K562 (cell line): ENCODE data around the gene RGS17. TPM values are rescaled to one million over a fixed set of nuclear protein-coding genes. Genes with fewer than 3 reads are reported as not detected.

ENCODE experiments used
- CBFA2T3 ChIP-seq: fragments of 450-650 bp; IDR thresholded peaks from 2 replicates; pipeline ENCODE4 v1.6.1; 2017
- ETV6 ChIP-seq, 3 experiments: fragments of 150-350 bp in 1 of 3; sonication (generic) in 1 of 3; formaldehyde crosslinking in 1 of 3; IDR thresholded peaks; 2 replicates each; pipeline versions ENCODE4 v1.6.1 to v1.8.0; 2014 to 2022; ENCODE audit warnings: borderline replicate concordance in 2 of 3, low read depth in 2 of 3, antibody characterized with exemption in 1 of 3, low read length in 1 of 3, mild to moderate bottlenecking in 1 of 3, missing genetic modification reagents in 1 of 3
- FOSL1 ChIP-seq: fragments of 200-800 bp; sonication (Bioruptor generic); conservative IDR thresholded peaks from 2 replicates; pipeline ENCODE4 v1.6.1; 2016; ENCODE audit warnings: missing genetic modification characterization, missing compliant biosample characterization
- NR1H2 ChIP-seq: sonication (generic); formaldehyde crosslinking; IDR thresholded peaks from 2 replicates; pipeline ENCODE4 v1.4.0; 2020; ENCODE audit warnings: mild to moderate bottlenecking, missing genetic modification reagents
- PRMT5 ChIP-seq: sonication (generic); formaldehyde crosslinking; IDR thresholded peaks from 2 replicates; pipeline ENCODE4 v1.5.0; 2020; ENCODE audit warnings: missing genetic modification reagents
- PRPF4 ChIP-seq: fragments of 200-400 bp; formaldehyde crosslinking; IDR thresholded peaks from one replicate; pipeline ENCODE4 v1.6.1; 2017; ENCODE audit warnings: low read length, low read depth, mild to moderate bottlenecking; ENCODE audit not compliant: insufficient read depth, poor library complexity, severe bottlenecking
- PYGO2 ChIP-seq: fragments of 450-650 bp; IDR thresholded peaks from 2 replicates; pipeline ENCODE4 v1.6.1; 2016; ENCODE audit warnings: mild to moderate bottlenecking, missing genetic modification characterization, moderate library complexity, missing compliant biosample characterization
- SAFB ChIP-seq: fragments of 200-400 bp; formaldehyde crosslinking; IDR thresholded peaks from 2 replicates; pipeline ENCODE4 v1.6.1; 2017; ENCODE audit warnings: low read depth, low read length, borderline replicate concordance
- TBL1XR1 ChIP-seq, 2 experiments: IDR thresholded peaks; 2 replicates each; pipeline ENCODE4 v1.6.1; 2012; ENCODE audit warnings: improper control_type of control experiment in 2 of 2, low read length in 2 of 2, mild to moderate bottlenecking in 1 of 2
- TCFL5 ChIP-seq: fragments of 250-450 bp; sonication (Bioruptor Pico); conservative IDR thresholded peaks from 2 replicates; pipeline ENCODE4 v1.6.1; 2021; ENCODE audit warnings: mild to moderate bottlenecking, moderate library complexity, matching md5 sums
- ZNF717 ChIP-seq: fragments of 250-450 bp; sonication (Bioruptor Pico); IDR thresholded peaks from 2 replicates; pipeline ENCODE4 v1.5.0; 2021
- polyA plus RNA-seq, 8 experiments: library from polyadenylated mRNA; depleted of rRNA in 4 of 8; stranded (reverse) in 5 of 8; unstranded in 3 of 8; fragments of >200 nt; fragmentation: Nextera tagmentation in 2 of 8; fragmentation: Illumina TruSeq in 1 of 8; extraction: Ambion mirVana in 2 of 8; extraction: Trizol in 1 of 8; gene quantifications; 2 replicates each; pipeline versions ENCODE4 v1.2.1 to v1.2.3, GENCODE V29; 2011 to 2014; ENCODE audit warnings: inconsistent platforms in 1 of 8, missing spikeins in 1 of 8
- total RNA-seq, 7 experiments: library from RNA; depleted of rRNA in 6 of 7; stranded (reverse); fragments of >200 nt in 6 of 7; fragmentation: Illumina TruSeq in 2 of 7; extraction: Trizol in 2 of 7; gene quantifications; 2 replicates each; pipeline versions ENCODE4 v1.2.1 to v1.2.3, GENCODE V29; 2011 to 2021; ENCODE audit warnings: low replicate concordance in 1 of 7
- TF ChIP-seq, protein P1 (sequence below): fragments of 450-650 bp; IDR thresholded peaks from 2 replicates; pipeline ENCODE4 v1.6.1; 2016; ENCODE audit warnings: low read depth
- TF ChIP-seq, protein P2 (sequence below): fragments of 250-450 bp; sonication (Bioruptor Pico); IDR thresholded peaks from 2 replicates; pipeline ENCODE4 v1.8.0; 2022; ENCODE audit warnings: inconsistent platforms, mild to moderate bottlenecking, moderate library complexity, borderline replicate concordance
- TF ChIP-seq, protein P3 (sequence below): fragments of 250-450 bp; sonication (Bioruptor Pico); IDR thresholded peaks from 2 replicates; pipeline ENCODE4 v1.9.0; 2021; ENCODE audit warnings: mild to moderate bottlenecking
- TF ChIP-seq, protein P4 (sequence below): fragments of 200-800 bp; sonication (Bioruptor generic); IDR thresholded peaks from 2 replicates; pipeline ENCODE4 v1.6.1; 2017; ENCODE audit warnings: missing genetic modification characterization, missing compliant biosample characterization

RGS17 gene
- total and polyA plus RNA-seq, 9 of the 15 experiments (the other 6 are each of a cell fraction or from before 2014, with no cell fraction given), result 0.01 to 0.14 (median 0.08) TPM; not detected in 6

DNA sequence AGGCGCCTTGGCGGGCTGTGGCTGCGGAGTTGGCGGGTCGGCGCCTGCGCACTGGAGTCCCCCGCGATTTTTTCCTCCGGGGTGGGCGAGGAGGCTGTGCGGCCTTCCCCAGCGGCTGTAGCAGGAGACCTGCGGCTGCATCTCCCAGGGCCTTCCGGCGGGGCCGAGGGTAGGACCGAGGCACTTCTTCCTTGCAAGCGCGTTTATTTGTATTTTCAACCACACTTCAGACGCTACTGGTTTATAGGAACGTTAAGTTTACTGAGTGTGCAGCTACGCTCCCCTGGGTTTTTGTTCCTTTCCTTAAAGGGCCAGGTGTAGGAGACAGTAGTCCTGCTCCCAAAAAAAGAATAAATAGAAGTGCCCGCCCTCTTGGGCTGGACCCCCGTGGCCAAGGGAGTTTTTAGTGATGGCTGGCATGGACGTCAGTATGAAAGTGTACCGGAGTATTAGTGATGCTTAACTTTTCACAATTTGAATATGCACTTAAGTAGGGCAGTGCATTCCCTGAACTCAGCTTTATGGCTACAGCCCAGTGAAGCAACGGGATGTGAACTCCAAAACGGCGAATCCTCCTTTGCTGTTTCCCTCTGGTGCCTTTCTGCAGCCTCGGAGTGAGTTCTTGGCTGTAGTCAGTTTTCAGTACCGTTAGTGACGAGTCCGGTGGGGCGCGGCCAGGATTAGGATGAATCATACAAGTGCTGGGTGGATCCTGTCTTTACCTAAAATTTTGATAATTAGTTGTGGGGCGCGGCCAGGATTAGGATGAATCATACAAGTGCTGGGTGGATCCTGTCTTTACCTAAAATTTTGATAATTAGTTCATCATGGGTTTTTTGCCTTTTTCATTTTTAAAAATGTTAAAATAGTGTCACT lies 147.2 kb downstream of the RGS17 start (continued):
- TF ChIP-seq, protein P1, sequence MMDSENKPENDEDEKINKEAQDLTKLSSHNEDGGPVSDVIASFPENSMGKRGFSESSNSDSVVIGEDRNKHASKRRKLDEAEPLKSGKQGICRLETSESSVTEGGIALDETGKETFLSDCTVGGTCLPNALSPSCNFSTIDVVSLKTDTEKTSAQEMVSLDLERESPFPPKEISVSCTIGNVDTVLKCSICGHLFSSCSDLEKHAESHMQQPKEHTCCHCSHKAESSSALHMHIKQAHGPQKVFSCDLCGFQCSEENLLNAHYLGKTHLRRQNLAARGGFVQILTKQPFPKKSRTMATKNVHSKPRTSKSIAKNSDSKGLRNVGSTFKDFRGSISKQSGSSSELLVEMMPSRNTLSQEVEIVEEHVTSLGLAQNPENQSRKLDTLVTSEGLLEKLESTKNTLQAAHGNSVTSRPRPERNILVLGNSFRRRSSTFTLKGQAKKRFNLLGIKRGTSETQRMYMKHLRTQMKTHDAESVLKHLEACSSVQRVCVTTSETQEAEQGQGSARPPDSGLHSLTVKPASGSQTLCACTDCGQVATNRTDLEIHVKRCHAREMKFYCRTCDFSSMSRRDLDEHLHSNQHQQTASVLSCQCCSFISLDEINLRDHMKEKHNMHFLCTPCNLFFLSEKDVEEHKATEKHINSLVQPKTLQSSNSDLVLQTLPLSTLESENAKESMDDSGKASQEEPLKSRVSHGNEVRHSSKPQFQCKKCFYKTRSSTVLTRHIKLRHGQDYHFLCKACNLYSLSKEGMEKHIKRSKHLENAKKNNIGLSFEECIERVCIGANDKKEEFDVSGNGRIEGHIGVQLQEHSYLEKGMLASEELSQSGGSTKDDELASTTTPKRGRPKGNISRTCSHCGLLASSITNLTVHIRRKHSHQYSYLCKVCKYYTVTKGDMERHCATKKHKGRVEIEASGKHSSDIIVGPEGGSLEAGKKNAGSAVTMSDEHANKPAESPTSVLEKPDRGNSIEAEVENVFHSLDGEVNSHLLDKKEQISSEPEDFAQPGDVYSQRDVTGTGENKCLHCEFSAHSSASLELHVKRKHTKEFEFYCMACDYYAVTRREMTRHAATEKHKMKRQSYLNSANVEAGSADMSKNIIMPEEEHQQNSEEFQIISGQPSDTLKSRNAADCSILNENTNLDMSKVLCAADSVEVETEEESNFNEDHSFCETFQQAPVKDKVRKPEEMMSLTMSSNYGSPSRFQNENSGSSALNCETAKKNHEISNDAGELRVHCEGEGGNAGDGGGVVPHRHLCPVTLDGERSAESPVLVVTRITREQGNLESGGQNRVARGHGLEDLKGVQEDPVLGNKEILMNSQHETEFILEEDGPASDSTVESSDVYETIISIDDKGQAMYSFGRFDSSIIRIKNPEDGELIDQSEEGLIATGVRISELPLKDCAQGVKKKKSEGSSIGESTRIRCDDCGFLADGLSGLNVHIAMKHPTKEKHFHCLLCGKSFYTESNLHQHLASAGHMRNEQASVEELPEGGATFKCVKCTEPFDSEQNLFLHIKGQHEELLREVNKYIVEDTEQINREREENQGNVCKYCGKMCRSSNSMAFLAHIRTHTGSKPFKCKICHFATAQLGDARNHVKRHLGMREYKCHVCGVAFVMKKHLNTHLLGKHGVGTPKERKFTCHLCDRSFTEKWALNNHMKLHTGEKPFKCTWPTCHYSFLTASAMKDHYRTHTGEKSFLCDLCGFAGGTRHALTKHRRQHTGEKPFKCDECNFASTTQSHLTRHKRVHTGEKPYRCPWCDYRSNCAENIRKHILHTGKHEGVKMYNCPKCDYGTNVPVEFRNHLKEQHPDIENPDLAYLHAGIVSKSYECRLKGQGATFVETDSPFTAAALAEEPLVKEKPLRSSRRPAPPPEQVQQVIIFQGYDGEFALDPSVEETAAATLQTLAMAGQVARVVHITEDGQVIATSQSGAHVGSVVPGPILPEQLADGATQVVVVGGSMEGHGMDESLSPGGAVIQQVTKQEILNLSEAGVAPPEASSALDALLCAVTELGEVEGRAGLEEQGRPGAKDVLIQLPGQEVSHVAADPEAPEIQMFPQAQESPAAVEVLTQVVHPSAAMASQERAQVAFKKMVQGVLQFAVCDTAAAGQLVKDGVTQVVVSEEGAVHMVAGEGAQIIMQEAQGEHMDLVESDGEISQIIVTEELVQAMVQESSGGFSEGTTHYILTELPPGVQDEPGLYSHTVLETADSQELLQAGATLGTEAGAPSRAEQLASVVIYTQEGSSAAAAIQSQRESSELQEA, result no peak
- TF ChIP-seq SAFB, result no peak
- no peak for TF ChIP-seq PRMT5 (CRISPR knock-in tag)
- peak; percentile 96 for TF ChIP-seq FOSL1 (tag)
- no peak for TF ChIP-seq ETV6 (IDR thresholded peaks at IDR 0.05; ENCODE audit: borderline replicate concordance in 1 of 2, low read depth in 2 of 2, low read length in 1 of 2)
- TF ChIP-seq ETV6 (CRISPR knock-in tag; IDR thresholded peaks at IDR 0.05; ENCODE audit: borderline replicate concordance), result no peak
- TF ChIP-seq PYGO2 (tag), result no peak
- TF ChIP-seq, protein P2, sequence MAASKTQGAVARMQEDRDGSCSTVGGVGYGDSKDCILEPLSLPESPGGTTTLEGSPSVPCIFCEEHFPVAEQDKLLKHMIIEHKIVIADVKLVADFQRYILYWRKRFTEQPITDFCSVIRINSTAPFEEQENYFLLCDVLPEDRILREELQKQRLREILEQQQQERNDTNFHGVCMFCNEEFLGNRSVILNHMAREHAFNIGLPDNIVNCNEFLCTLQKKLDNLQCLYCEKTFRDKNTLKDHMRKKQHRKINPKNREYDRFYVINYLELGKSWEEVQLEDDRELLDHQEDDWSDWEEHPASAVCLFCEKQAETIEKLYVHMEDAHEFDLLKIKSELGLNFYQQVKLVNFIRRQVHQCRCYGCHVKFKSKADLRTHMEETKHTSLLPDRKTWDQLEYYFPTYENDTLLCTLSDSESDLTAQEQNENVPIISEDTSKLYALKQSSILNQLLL (CRISPR knock-in tag), result no peak
- TF ChIP-seq, protein P3, sequence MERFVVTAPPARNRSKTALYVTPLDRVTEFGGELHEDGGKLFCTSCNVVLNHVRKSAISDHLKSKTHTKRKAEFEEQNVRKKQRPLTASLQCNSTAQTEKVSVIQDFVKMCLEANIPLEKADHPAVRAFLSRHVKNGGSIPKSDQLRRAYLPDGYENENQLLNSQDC (CRISPR knock-in tag), result no peak
- TF ChIP-seq NR1H2, result 0 out of 2 replicates have a peak, but pooled peaks have one; percentile 48
- no peak for TF ChIP-seq TCFL5 (CRISPR knock-in tag)
- 0 out of 4 replicates have a peak, but pooled peaks have one; percentile 24 to 35 for TF ChIP-seq TBL1XR1 (IDR thresholded peaks at IDR 0.05; ENCODE audit: low read length in 2 of 2)
- TF ChIP-seq ZNF717 (CRISPR knock-in tag), result 0 out of 2 replicates have a peak, but pooled peaks have one; percentile 29
- TF ChIP-seq PRPF4, result no peak
- 0 out of 2 replicates have a peak, but pooled peaks have one; percentile 15 for TF ChIP-seq CBFA2T3
- TF ChIP-seq, protein P4, sequence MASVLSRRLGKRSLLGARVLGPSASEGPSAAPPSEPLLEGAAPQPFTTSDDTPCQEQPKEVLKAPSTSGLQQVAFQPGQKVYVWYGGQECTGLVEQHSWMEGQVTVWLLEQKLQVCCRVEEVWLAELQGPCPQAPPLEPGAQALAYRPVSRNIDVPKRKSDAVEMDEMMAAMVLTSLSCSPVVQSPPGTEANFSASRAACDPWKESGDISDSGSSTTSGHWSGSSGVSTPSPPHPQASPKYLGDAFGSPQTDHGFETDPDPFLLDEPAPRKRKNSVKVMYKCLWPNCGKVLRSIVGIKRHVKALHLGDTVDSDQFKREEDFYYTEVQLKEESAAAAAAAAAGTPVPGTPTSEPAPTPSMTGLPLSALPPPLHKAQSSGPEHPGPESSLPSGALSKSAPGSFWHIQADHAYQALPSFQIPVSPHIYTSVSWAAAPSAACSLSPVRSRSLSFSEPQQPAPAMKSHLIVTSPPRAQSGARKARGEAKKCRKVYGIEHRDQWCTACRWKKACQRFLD (CRISPR knock-in tag), result peak; percentile 5; the same call in 1 of the 2 replicates
